HG03575 (cell line): ENCODE results near the gene PLXNB1.
"Not testable (repeated sequence)": the region's sequence is repeated elsewhere in the genome, so short reads cannot be mapped to it uniquely, and the experiment has no call there.

ENCODE experiments used
- ATAC-seq: cut with Tn5 transposase; IDR thresholded peaks from one replicate; pipeline ENCODE4 v1.9.1; 2021; ENCODE audit not compliant: unreplicated experiment, insufficient number of reproducible peaks, low FRiP score; ENCODE audit errors: extremely low read depth

The PLXNB1 gene

DNA sequence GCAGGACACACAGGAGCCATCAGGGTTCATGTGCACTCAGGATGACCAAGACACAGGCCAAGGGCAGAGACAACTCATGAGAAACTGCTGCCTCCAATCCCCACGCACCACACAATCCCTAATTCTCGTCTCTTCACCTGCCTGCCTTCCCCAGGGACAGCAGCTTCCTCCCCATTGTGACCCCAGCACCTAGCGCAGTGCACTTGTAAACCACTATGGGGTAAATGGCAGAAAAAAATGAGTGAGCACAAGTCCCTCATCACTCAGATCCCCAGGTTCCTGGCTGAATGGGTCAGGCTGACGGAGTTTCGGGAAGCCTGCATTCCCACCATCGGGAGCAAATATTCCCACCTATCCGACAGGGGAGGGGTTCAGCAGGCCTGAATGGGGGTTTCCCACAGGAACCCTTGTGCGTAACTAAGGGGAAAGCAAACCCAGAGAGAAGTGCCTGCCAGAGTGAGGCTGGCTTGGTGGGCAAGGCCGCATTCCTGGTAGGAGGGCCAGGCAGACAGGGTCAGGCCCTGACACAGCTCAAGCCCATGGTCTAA, 18.8 kb downstream of the PLXNB1 start:
- no peak for ATAC-seq

DNA sequence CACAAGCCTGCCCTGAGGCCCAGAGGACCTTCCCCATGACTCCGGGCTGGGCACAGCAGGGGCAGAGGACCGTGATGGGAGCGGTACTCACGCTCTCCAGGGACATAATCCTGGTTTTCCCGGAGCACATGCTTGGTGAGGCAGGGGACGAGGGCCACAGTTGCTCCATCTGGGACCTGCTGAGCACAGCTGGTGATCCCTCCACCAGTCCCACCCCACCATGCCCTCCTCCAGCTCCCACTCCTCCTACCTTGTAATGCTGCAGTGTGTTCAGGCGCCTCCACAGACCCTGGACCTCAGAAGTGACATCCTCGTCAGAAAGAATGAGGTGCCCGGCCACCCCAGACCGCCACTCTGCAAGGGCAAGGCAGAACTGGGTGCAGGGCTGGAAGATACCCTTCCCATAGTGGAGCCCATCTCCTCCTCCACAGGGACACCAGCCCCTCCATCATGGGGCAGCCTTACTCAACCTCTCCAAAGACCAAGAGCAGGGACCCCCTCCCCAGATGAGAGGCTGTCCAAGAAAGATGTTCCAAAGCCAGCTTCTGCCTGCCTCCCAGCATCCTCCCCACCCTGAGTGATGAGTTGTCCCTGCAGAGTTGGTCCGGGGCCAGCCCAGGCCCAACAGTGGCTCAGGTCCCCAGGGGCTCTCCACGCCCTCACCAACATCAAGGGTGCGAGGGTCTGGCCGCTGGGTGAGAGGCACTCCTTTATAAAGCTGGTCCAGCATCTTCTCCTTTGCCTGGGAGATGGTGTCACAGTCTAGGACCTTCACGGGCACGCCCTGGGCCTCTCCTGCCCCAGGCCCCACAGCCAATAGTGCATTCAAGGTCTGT, 19.5 kb downstream of the PLXNB1 start:
- ATAC-seq = no peak

DNA sequence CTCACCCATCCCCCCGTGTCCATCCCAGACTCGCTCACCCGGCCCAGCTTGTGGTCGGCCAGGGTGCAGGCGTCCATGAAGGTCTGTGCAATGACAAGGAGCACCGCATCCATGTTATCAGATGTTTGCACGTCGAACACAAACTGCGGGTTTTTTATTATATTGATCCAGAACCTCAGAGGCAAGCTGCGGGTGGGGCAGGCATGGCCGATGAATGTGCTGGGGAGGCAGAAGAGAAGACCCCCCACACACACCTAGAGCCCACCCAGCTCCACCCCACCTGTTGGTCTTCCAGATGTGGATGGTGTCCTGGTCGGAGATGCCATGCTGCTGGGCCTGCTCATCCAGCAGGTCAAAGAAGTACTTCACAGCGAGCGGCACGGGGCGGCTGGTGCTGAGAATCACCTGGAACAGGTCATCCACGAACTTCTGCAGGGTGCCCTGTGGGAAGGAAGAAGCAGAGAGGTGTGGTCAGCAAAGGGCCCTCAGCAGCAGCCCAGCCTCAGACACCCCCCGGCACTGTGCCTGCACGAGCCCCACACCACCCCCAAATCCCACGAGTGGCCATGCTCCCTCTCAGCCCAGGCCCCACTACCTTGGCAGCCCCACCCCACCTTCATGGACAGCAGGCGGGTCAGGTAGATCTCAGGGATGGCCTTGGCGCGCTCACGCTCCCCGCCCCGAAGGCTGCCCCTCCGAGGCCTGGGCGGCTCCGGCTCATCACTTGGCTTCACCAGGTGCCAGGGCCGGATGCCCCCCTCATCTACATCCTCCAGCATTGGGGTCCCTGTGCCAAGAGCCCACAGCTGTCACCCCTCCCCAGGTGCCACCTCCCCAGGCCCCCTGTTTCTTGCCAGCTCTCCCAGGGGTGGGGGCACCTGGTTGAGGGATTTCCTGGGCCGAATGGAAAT, 20.3 kb downstream of the PLXNB1 start:
- no peak for ATAC-seq

DNA sequence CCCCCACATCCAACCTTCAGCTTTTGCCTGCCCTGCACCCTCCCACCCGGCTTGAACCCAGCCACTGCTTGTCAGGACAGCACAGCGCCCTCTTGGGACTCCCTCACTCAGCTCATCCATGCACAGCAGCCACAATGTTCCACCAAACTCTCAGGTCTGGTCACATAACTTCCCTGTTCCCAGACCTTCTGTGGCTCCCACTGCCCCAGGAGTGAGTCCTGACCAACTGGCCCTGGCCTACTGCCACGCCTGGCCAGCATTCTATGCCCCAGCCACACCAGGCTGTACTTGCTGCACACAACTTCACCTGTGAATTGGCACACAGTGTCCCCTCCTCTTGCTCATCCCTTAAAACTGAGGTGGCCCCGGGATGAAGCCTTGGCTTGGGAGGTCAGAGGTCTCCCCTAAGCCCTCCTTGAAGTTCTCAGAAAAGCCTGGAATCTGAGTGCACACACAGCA, 21.0 kb downstream of the PLXNB1 start:
- ATAC-seq = no peak

DNA sequence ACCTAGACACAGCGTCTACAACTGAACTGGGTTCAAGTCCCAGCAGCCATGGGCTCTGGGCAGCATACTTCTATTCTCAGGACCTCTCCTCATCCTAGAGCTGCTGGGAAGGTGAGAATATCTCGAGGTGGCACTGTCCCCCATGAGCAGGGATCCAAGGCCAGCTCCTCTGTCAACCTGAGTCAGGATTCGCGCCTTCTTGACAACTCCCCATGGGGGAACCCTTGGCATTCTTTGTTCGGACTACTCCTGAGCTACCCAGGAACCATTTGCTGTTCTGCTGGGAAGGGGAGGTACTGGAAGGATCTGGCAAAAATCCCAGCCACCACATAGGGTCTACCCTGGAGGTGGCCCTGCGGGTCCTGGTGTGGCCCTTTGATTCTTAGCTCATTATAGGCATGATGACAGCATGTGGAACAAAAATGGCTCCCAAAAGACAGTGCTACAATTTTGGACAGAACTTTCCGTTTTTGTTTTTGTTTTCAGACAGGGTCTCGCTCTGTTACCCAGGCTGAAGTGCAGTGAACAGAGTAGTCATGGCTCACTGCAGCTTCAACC, 22.3 kb downstream of the PLXNB1 start:
- no peak for ATAC-seq

DNA sequence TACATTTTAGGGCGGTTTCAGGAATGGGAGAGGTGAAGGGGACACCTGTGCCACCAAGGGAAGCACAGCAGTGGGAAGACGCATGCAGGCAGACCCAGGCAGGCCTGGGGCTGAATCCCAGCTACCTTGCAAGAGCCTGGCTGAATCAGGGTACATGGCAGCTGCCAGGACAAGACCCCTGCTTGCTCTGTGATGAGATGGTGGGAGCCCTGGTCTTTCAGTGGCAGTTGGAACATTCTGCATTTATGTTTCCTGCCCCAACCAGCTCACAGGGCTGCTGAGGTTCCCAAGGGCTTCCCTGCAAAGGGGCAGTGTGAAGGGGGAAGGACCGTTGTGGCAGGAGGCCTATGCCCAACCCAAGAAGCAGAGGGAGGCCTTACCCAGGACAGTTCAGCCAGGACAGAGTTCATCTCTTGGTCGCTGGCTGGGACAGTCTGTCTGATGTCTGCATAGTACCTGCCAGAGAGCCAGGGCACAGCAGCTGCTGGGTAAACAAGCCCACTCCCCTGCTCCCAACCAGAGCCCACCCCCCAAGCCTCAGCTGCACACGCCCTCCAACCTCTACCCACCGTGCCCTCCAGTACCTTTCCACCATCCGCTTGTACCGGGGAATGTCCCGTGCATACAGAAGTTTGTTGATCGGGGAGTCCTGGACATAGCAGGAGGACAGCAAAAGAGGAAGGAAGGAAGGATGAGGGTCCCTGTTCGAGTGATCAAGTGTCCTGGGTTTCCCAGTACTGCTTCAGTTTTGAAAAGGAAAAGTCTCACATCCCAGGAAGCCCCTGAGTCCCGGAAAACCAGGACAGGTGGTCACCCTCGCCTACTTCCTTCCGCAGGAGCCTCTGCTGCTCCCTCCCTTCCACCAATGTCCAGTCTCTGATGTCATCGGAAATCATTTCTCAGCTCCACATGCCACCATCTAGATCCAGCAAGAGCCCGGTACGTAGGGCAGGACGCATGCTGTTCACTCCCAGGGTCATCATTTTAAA, 23.1 kb downstream of the PLXNB1 start:
- no peak for ATAC-seq

DNA sequence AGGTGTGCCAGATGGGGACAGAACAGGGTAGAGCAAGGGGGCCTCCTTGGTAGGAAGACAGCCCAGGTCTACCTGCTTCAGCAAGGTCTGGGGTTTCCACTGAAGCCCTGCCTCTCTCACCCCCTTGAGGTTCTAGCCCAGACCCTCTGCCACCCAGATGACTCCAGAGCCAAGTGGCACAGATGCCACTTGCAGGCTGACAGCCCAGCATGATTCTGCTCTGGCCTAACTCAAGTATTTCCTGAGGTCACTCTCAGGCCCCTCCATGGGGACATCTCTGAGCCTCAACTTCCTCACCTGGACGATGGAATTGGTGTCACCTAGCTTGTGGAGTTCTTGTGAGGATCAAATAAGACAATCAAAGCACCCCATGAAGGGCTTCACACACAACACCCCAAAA, 23.9 kb downstream of the PLXNB1 start:
- ATAC-seq = no peak

DNA sequence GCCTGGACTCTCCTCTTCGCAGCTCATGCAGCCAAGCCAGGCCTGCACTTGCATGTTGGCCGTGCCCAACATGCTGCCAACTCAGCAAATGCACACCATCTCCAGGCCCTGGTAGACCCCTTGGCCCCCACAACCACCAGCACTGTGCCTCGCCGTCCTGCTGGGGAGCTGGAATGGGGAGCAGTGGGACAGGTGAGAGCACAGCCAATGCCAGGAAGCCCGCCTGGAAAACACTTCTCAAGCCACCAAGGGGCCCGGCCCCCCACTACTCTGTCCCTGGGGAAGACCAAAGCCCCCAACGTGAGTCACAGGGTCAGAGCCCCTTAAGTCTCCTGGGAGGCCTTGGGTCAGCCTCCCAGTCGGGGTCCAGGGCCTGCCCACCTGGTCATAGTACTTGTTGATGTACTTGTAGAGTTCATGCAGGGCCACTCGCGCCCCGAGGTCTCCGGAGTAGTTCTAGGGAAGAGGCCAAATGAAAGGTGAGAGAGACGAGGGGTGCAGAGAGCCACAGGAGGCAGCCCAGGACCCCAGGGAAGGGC, 24.5 kb downstream of the PLXNB1 start:
- ATAC-seq = no peak

DNA sequence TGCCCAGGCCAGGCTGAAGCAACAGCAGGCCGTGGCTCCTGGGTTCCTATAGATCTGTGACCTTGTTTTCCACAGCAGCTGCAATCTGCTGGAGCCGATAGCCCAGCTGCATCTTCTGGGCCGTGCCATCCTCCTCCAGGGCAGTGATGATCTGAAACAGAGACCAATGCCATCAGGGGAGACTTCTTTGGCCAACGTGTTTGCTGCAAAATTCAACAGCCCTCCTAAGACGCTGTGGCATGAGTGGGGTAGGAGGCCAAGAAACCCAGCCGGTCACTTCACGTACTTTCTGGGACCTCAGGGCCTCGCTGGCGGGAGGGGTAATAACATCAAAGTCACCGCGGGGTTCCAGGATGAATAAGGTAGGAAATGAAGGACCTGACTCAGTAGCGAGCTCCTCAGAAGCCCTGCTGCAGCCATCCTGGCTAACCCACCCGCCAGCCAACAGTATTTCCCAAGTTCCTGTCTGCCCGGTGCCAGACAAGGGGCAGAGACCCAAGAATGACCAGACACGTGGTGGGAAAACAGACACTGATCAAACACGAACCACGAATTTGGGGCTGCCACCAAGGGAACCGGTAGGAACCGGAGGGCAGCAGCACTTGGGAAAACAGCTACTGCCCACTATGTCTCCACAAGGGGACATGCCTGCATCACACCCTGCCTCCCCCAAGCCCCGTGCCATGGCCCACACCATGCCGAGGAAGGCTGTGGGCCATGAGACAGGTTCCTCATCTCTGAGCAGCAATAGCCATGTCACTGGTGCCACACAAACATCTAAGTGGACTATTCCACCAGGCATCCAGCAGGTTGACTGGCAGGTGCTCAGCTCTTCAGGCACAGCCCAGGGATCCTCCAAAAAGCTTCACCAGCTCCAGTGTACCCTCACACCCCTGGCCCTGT, 25.2 kb downstream of the PLXNB1 start:
- no peak for ATAC-seq

DNA sequence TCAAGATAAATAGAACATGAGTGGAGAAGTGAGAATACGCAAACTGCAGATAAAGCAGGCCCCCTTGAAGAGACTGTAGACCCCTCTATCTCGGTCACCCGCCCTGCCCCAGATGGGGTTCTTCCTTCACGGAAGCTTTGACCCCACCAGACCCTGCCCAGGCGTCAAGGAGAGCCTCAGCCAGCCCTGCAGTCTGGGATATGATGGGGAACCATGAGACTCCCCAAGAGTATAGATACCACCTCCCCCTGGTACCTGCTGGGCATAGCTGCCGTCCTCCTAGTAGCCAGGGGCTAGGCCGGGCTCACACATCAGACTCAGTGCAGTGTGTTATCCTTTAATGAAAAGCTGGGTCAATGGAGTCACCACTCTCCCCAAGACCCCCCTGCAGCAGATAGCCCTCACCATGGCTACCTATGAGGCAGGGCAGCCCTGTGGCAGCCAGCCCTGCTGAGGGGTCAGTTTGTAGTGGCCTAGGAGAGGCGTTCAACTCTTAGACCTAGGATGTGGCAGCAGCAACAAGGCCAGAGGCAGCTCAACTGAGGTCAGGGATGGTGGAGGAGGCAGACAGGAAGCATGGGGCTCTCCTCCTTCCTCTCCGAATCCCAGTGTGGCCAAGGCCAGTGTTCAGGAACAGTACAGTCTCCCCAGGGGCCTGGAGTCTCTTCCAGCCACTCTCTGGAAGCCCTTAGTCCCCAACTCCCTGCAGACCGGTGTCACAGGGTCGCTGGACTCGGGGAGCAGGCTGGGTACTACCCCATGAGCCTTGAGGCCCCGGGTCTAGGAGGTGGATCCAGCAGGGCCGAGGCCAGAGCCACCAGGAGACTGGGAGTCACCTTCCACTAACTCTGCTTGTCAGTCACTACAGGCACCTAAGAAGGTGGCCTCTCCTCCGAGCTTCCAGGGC, 26.1 kb downstream of the PLXNB1 start:
- no peak for ATAC-seq

DNA sequence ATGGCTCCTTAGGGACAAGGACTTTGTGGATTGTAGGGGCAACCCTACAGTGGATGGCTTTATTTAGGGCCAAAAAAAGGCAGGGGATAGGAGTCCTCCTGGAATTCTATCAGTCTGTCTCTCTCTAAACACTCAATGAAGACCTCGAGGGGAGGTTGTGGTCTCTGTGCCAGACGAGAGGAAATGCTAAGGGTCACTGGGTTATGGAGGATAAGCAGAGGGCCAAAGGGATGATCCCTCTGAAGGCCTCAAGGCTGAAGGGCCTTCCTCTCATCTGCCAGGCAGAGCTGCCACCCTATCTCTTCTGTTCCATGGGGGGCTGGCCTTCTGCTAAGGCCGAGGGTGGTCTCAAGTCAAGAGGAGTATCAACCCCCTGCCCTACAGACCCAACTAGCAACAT, 27.0 kb downstream of the PLXNB1 start:
- no peak for ATAC-seq

DNA sequence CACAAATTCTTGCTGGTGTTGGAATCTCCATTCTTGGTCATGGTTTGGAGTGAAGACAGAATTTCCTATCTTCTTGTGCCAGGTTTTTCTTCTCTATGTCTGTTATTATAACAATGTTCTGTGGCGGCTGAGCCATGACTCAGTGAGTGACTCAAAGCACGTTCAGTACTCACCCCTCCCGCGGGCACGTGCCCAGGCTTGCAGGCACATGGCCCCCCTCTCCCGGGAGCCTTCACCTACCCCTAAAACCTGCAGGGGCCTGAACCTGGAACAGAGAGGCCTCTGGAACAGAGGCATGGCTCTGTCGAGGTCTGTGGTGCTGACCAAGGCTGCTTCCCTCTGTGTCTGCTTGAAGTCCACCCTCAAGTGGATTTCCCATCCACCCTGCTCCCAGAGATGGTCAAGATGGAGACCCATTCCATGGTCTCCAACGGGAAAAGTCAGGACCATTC, 27.6 kb downstream of the PLXNB1 start:
- ATAC-seq = no peak

DNA sequence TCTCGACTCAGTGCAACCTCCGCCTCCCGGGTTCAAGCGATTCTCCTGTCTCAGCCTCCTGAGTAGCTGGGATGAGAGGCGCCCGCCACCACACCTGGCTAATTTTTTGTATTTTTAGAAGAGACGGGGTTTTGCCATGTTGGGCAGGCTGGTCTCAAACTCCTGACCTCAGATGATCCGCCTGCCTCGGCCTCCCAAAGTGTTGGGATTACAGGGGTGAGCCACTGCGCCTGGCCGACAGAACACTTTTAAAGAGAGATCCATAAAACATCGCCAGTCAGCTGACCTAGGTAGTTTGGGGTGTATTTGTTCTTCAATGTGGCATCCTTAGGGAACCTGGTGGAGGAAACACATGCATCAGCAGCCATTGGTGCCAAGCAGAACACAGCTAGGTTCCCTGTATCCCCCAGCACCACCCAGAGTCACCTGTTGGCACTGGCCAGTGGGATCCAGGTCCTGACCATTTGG, 28.4 kb downstream of the PLXNB1 start:
- not testable (repeated sequence) for ATAC-seq

DNA sequence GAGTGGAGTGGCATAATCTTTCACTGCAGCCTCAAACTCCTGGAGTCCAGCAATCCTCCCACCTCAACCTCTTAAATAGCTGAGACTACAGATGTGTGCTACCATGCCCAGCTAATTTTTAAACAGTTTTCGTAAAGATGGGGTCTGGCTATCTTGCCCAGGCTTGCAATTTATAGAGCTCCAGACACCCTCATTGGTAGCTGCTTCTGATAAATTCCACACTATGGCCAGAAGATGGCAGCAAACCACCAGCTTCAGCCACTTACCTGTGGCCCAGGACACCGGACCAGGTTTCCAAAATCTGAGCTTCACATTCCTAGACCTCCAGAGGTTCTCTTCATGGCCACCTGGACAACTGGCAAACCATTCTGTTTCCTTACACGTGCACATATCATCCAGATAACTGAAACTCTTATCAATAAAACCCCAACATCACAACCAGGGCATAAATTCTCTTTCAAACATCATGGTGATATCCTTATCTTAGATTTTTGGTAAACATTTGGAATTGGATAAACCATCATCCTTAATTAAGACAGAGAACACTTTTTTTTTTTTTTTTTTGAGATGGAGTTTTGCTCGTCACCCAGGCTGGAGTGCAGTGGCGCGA, 29.0 kb downstream of the PLXNB1 start:
- no peak for ATAC-seq

DNA sequence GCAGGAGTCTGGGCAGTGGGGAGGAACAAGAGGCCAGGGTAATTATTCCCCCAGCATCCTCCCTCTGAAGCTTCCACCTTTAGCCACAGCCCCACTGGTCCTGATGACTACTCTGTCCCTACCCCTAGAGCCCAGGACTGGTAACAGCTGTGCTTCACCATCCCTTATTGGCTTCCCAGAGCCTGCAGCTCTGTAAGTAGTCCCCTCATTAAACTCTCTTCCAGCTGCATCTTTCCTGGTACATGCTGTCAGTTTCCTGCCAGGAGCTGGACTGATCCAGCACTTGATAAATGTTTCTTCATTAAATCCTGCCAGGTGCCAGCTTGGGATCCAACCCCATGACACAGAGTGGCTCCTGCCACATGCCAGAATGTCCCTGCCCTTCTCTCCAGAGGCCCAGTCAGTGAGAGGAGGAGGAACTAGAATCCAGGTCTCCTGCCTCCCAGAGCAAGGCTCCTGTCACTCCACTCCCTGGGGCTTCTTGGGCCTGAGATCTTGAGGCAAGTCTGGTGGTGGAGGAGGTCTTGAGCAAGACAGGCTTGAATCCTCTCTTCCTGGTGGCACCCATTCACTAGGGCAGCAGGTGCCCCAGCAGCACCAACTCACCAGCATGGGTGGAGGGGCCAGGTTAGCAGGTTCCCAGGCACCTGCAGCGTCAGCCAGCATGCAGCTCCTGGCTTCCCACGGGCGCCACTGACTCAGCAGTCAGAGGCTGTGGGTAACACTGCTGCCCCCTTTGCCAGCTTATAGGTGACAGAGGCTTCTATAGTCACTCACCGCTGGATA, 30.3 kb downstream of the PLXNB1 start:
- no peak for ATAC-seq
